Endothelial cell of umbilical vein (primary cell): ENCODE measurements around the gene C11orf65. TPM values are rescaled to one million over a fixed set of nuclear protein-coding genes. Genes with fewer than 3 reads are reported as not detected.

Experiments
- BruUV-seq: library from RNA; stranded (reverse); fragments of 400-500 nt; replicated peaks from 2 replicates; lab custom pipeline; 2021; lab: Mats Ljungman, UMichigan
- CTCF ChIA-PET: fragments of 300-600, 350-600 bp; sonication (Branson Sonifier 250); formaldehyde crosslinking; loops from one replicate; lab custom pipeline; 2021; ENCODE audit warnings: antibody characterized with exemption, inconsistent platforms; lab: Charles Lee
- POLR2A ChIA-PET: fragments of 300-600, 350-600 bp; sonication (Branson Sonifier 250); formaldehyde crosslinking; loops from one replicate; lab custom pipeline; 2021; ENCODE audit warnings: antibody characterized with exemption, inconsistent platforms; lab: Charles Lee
- DNase-seq: peaks from one replicate; pipeline ENCODE4 v3.0.0-alpha.2; 2011; ENCODE audit warnings: low read depth, low spot score
- FAIRE-seq: peaks from 2 replicates; lab custom pipeline; 2011; peaks lifted over from hg19 to GRCh38; lab: Jason Lieb, UNC
- H2AFZ ChIP-seq: 2 replicates; pipeline ENCODE4 v1.6.0; 2012; ENCODE audit warnings: low read depth, low read length, control low read depth, inconsistent platforms
- H3K27ac ChIP-seq: 2 replicates; pipeline ENCODE4 v1.5.1; 2011; ENCODE audit warnings: low read depth, mild to moderate bottlenecking, control low read depth, low read length, moderate library complexity; ENCODE audit not compliant: insufficient read depth
- H3K27me3 ChIP-seq, 2 experiments: 2 replicates each; pipeline versions ENCODE4 v1.6.0 to v1.6.1; 2011; ENCODE audit warnings: low read length in 2 of 2, mixed read lengths in 1 of 2; ENCODE audit not compliant: control insufficient read depth in 2 of 2, insufficient read depth in 2 of 2
- H3K36me3 ChIP-seq, 2 experiments: 2 replicates in 1 of 2; 3 replicates in 1 of 2; pipeline ENCODE4 v1.5.1; 2011; ENCODE audit warnings: low read length in 2 of 2, mild to moderate bottlenecking in 1 of 2, moderate library complexity in 1 of 2; ENCODE audit not compliant: control insufficient read depth in 2 of 2, insufficient read depth in 2 of 2; ENCODE audit errors: extremely low read depth in 1 of 2
- H3K4me1 ChIP-seq: 3 replicates; pipeline ENCODE4 v1.5.1; 2011; ENCODE audit warnings: mild to moderate bottlenecking, low read length; ENCODE audit not compliant: control insufficient read depth, insufficient read depth; ENCODE audit errors: extremely low read depth
- H3K4me2 ChIP-seq: 2 replicates; pipeline ENCODE4 v1.6.1; 2011; ENCODE audit warnings: low read length, control low read depth, mixed read lengths; ENCODE audit not compliant: insufficient read depth
- H3K4me3 ChIP-seq, 3 experiments: fragments of 200-600 bp in 1 of 3; sonication (generic), shearing (Covaris generic) in 1 of 3; replicated peaks in 1 of 3; 2 replicates each; pipeline ENCODE4 v1.5.1; 2011 to 2016; ENCODE audit warnings: control low read depth in 3 of 3, low read length in 3 of 3, mild to moderate bottlenecking in 2 of 3, inconsistent platforms in 1 of 3, low read depth in 1 of 3, moderate library complexity in 1 of 3; ENCODE audit not compliant: insufficient read depth in 1 of 3
- H3K79me2 ChIP-seq: 2 replicates; pipeline ENCODE4 v1.6.0; 2012; ENCODE audit warnings: low read length, inconsistent platforms; ENCODE audit not compliant: control insufficient read depth, insufficient read depth
- H3K9ac ChIP-seq: replicated peaks from 2 replicates; pipeline ENCODE3; 2011; ENCODE audit warnings: low read length, control low read depth; ENCODE audit not compliant: insufficient read depth; ENCODE audit errors: extremely low read depth
- H3K9me1 ChIP-seq: replicated peaks from 3 replicates; pipeline ENCODE4 v1.6.0; 2011; ENCODE audit warnings: mild to moderate bottlenecking, low read length; ENCODE audit not compliant: control insufficient read depth, insufficient read depth; ENCODE audit errors: extremely low read depth
- H3K9me3 ChIP-seq: replicated peaks from 2 replicates; pipeline ENCODE4 v1.5.1; 2012; ENCODE audit warnings: low read length, inconsistent platforms; ENCODE audit not compliant: control insufficient read depth, insufficient read depth
- H4K20me1 ChIP-seq: replicated peaks from 2 replicates; pipeline ENCODE3; 2011; ENCODE audit warnings: mild to moderate bottlenecking, low read length; ENCODE audit not compliant: control insufficient read depth, insufficient read depth; ENCODE audit errors: extremely low read depth
- EZH2 ChIP-seq: IDR thresholded peaks from 2 replicates; pipeline ENCODE4 v1.6.1; 2012; ENCODE audit warnings: borderline replicate concordance, low read depth, mild to moderate bottlenecking, moderate library complexity, low read length, inconsistent platforms; ENCODE audit not compliant: severe bottlenecking
- FOS ChIP-seq: IDR thresholded peaks from 2 replicates; pipeline ENCODE4 v1.6.1; 2011; ENCODE audit warnings: mild to moderate bottlenecking, low read length, moderate library complexity, borderline replicate concordance; ENCODE audit not compliant: insufficient read depth
- GATA2 ChIP-seq: IDR thresholded peaks from 2 replicates; pipeline ENCODE4 v1.7.0; 2011; ENCODE audit warnings: low read depth, mild to moderate bottlenecking, moderate library complexity, mixed read lengths, low read length; ENCODE audit not compliant: insufficient read length, insufficient read depth
- JUN ChIP-seq: IDR thresholded peaks from 2 replicates; pipeline ENCODE4 v1.6.1; 2011; ENCODE audit warnings: borderline replicate concordance, low read depth; ENCODE audit not compliant: insufficient read length, insufficient read depth
- MYC ChIP-seq: IDR thresholded peaks from one replicate; pipeline ENCODE4 v1.6.1; 2011; ENCODE audit warnings: mild to moderate bottlenecking, low read depth, low read length
- POLR2A ChIP-seq: IDR thresholded peaks from 2 replicates; pipeline ENCODE4 v1.6.1; 2012; ENCODE audit warnings: low read depth, mild to moderate bottlenecking, control low read depth, low read length
- POLR2AphosphoS5 ChIP-seq: IDR thresholded peaks from 2 replicates; pipeline ENCODE4 v1.6.1; 2012; ENCODE audit warnings: low read depth, mild to moderate bottlenecking, control low read depth, low read length, moderate library complexity; ENCODE audit not compliant: insufficient read depth
- dilution Hi-C: fragments of 300-500 bp; cut with MboI; formaldehyde crosslinking; loops from one replicate; pipeline ENCODE4 v1.15.0; 2019; ENCODE audit warnings: low sequenced_read_pairs; ENCODE audit not compliant: extremely low pct_ligation_motif_present
- intact Hi-C: fragments of 100-400 bp; cut with micrococcal nuclease; formaldehyde crosslinking; loops from one replicate; pipeline ENCODE4 v1.10.0; 2022
- polyA plus RNA-seq, 4 experiments: library from polyadenylated mRNA; depleted of rRNA in 3 of 4; stranded (reverse) in 3 of 4; unstranded in 1 of 4; fragments of >200 nt; gene quantifications; 2 replicates each; pipeline versions ENCODE4 v1.2.1 to v1.2.3, GENCODE V29; 2011 to 2012; ENCODE audit warnings: missing spikeins in 1 of 4
- total RNA-seq: library from RNA; stranded (reverse); gene quantifications from 2 replicates; pipeline ENCODE4 v1.2.3, GENCODE V29; 2021
- TF ChIP-seq, protein P1 (sequence below), 2 donors: IDR thresholded peaks; 1 replicate in 1 of 2; 2 replicates in 1 of 2; pipeline ENCODE4 v1.5.1; 2011; ENCODE audit warnings: low read length in 2 of 2, mild to moderate bottlenecking in 2 of 2, moderate library complexity in 2 of 2, control low read depth in 1 of 2, inconsistent platforms in 1 of 2, low read depth in 1 of 2; ENCODE audit not compliant: insufficient read depth in 1 of 2; ENCODE audit errors: extremely low read depth in 1 of 2
- TF ChIP-seq, protein P2 (sequence below): IDR thresholded peaks from 2 replicates; pipeline ENCODE4 v1.6.1; 2011; ENCODE audit not compliant: insufficient read depth, insufficient read length

The C11orf65 gene
- total and polyA plus RNA-seq, 2 donors (not counting 3 experiments of a cell fraction or from before 2014, with no cell fraction given) = not detected

DNA sequence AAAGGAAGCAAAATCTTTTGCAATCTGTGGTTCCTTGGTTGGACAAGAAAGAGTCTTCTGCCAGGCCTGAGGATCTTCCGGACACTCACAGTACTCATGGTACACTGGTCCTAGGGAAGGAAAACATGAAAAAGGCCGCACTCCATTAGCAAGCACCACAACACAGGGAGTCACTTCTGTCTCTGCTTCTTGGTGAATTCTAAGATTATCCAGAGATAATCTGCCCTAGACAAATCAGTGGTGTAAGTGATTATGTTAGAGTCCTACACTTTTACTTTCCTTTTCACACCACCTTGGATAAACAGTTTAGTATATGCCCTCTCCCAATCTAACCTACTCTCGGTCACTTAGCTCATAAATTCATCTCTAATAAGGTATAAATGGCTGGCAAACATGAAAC, 19.0 kb upstream of the C11orf65 start:
- Histone ChIP-seq H3K27ac (no peak overlapping the region), H3K27me3 (no peaks in the 10 kb centered on the region), H3K9me1 (no peaks in the 10 kb centered on the region), H3K9ac (no peak overlapping the region), H2AFZ (no peak overlapping the region), H3K4me2 (no peak overlapping the region), H3K36me3 (peaks cover 3 to 6% of the 10 kb centered on the region in 2 experiments), H3K9me3 (no peaks in the 10 kb centered on the region), H3K79me2 (no peaks in the 10 kb centered on the region), H4K20me1 (no peaks in the 10 kb centered on the region), H3K4me3 (no peak overlapping the region), H3K4me1 (no peaks in the 10 kb centered on the region)
- BruUV-seq = no TSS peak
- intact Hi-C loops = no loop called here
- DNase-seq (no peak), FAIRE-seq (no peak)
- dilution Hi-C loops = no loop called here
- ChIA-PET POLR2A (no interaction called here), CTCF (no interaction called here)
- TF ChIP-seq FOS (no peak), JUN (no peak), MYC (no peak), EZH2 (no peak), POLR2AphosphoS5 (no peak), POLR2A (no peak), GATA2 (no peak)
- TF ChIP-seq, protein P1, sequence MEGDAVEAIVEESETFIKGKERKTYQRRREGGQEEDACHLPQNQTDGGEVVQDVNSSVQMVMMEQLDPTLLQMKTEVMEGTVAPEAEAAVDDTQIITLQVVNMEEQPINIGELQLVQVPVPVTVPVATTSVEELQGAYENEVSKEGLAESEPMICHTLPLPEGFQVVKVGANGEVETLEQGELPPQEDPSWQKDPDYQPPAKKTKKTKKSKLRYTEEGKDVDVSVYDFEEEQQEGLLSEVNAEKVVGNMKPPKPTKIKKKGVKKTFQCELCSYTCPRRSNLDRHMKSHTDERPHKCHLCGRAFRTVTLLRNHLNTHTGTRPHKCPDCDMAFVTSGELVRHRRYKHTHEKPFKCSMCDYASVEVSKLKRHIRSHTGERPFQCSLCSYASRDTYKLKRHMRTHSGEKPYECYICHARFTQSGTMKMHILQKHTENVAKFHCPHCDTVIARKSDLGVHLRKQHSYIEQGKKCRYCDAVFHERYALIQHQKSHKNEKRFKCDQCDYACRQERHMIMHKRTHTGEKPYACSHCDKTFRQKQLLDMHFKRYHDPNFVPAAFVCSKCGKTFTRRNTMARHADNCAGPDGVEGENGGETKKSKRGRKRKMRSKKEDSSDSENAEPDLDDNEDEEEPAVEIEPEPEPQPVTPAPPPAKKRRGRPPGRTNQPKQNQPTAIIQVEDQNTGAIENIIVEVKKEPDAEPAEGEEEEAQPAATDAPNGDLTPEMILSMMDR (IDR thresholded peaks at IDR 0.05; ENCODE audit: extremely low read depth in 1 of 2, insufficient read depth in 1 of 2, low read depth in 1 of 2, low read length in 2 of 2) = no peak
- TF ChIP-seq, protein P2, sequence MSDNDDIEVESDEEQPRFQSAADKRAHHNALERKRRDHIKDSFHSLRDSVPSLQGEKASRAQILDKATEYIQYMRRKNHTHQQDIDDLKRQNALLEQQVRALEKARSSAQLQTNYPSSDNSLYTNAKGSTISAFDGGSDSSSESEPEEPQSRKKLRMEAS = no peak
